WTC11 (cell line): ENCODE data around the gene BICC1. TPM values are rescaled to one million over a fixed set of nuclear protein-coding genes. Genes with fewer than 3 reads are reported as not detected.

Experiments used
- ATAC-seq: fragments of 200-7000 bp; cut with Tn5 transposase; 2 replicates; pipeline ENCODE4 v1.10.0; 2021; ENCODE audit warnings: mild to moderate bottlenecking, moderate library complexity
- CTCF ChIA-PET: fragments of 300-600 bp; sonication (Branson Sonifier 250); formaldehyde crosslinking; loops from one replicate; lab custom pipeline; 2021; ENCODE audit warnings: antibody characterized with exemption; lab: Charles Lee
- POLR2A ChIA-PET: fragments of 350-600 bp; sonication (Branson Sonifier 250); formaldehyde crosslinking; loops from one replicate; lab custom pipeline; 2021; ENCODE audit warnings: antibody characterized with exemption; lab: Charles Lee
- DNase-seq: peaks from one replicate; pipeline ENCODE4 v3.0.0; 2021; ENCODE audit warnings: low spot score
- H3K27ac Mint-ChIP-seq: 2 replicates; pipeline ENCODE4 v1.8.0; 2021; ENCODE audit warnings: mixed read lengths
- H3K27me3 Mint-ChIP-seq: 2 replicates; pipeline ENCODE4 v1.8.0; 2021; ENCODE audit warnings: low read depth, mild to moderate bottlenecking, moderate library complexity, mixed read lengths
- H3K36me3 Mint-ChIP-seq: 2 replicates; pipeline ENCODE4 v1.8.0; 2021; ENCODE audit warnings: mixed read lengths
- H3K4me1 Mint-ChIP-seq: 2 replicates; pipeline ENCODE4 v1.8.0; 2022; ENCODE audit warnings: mixed read lengths
- H3K4me3 Mint-ChIP-seq: 2 replicates; pipeline ENCODE4 v1.8.0; 2021; ENCODE audit warnings: mild to moderate bottlenecking, moderate library complexity, mixed read lengths
- H3K9me3 Mint-ChIP-seq: 2 replicates; pipeline ENCODE4 v1.8.0; 2021; ENCODE audit warnings: mixed read lengths
- ATF6 ChIP-seq: sonication (generic); formaldehyde crosslinking; IDR thresholded peaks from 2 replicates; pipeline ENCODE4 v1.8.1; 2023; ENCODE audit warnings: mild to moderate bottlenecking, missing genetic modification reagents
- E2F5 ChIP-seq: sonication (generic); formaldehyde crosslinking; IDR thresholded peaks from 2 replicates; pipeline ENCODE4 v1.8.1; 2022; ENCODE audit warnings: mild to moderate bottlenecking, moderate library complexity, missing genetic modification reagents
- ETV6 ChIP-seq: sonication (generic); formaldehyde crosslinking; IDR thresholded peaks from 2 replicates; pipeline ENCODE4 v1.8.1; 2022; ENCODE audit warnings: mild to moderate bottlenecking, missing genetic modification reagents
- GABPB1 ChIP-seq: sonication (generic); formaldehyde crosslinking; IDR thresholded peaks from 2 replicates; pipeline ENCODE4 v1.8.1; 2023; ENCODE audit warnings: mild to moderate bottlenecking, missing genetic modification reagents
- GTF2I ChIP-seq: fragments of 250-450 bp; sonication (Bioruptor Pico); conservative IDR thresholded peaks from 2 replicates; pipeline ENCODE4 v1.4.0; 2021; ENCODE audit warnings: mild to moderate bottlenecking
- JUN ChIP-seq: sonication (generic); formaldehyde crosslinking; IDR thresholded peaks from 2 replicates; pipeline ENCODE4 v1.8.0; 2023; ENCODE audit warnings: mild to moderate bottlenecking, missing genetic modification reagents
- NFYB ChIP-seq: sonication (generic); formaldehyde crosslinking; conservative IDR thresholded peaks from 2 replicates; pipeline ENCODE4 v1.8.0; 2022; ENCODE audit warnings: low read depth, missing genetic modification reagents
- STAT6 ChIP-seq: sonication (generic); formaldehyde crosslinking; conservative IDR thresholded peaks from 2 replicates; pipeline ENCODE4 v1.8.1; 2023; ENCODE audit warnings: mild to moderate bottlenecking, low read depth, missing genetic modification reagents, moderate library complexity
- TEAD4 ChIP-seq: sonication (generic); formaldehyde crosslinking; IDR thresholded peaks from 2 replicates; pipeline ENCODE4 v1.8.0; 2022; ENCODE audit warnings: mild to moderate bottlenecking, missing genetic modification reagents
- TP53 ChIP-seq: sonication (generic); formaldehyde crosslinking; IDR thresholded peaks from 2 replicates; pipeline ENCODE4 v1.8.1; 2023; ENCODE audit warnings: mild to moderate bottlenecking, missing genetic modification reagents
- ZNF425 ChIP-seq: fragments of 250-450 bp; sonication (Bioruptor Pico); conservative IDR thresholded peaks from 2 replicates; pipeline ENCODE4 v1.9.0; 2021; ENCODE audit warnings: mild to moderate bottlenecking
- total RNA-seq: library from RNA; stranded (reverse); gene quantifications from 3 replicates; pipeline ENCODE4 v1.2.3, GENCODE V29; 2021
- TF ChIP-seq, protein P1 (sequence below): sonication (generic); formaldehyde crosslinking; conservative IDR thresholded peaks from 2 replicates; pipeline ENCODE4 v1.8.1; 2022; ENCODE audit warnings: mild to moderate bottlenecking, missing genetic modification reagents

Gene BICC1
- total RNA-seq, 1 experiment from 2014 or later = 0.61 TPM

DNA sequence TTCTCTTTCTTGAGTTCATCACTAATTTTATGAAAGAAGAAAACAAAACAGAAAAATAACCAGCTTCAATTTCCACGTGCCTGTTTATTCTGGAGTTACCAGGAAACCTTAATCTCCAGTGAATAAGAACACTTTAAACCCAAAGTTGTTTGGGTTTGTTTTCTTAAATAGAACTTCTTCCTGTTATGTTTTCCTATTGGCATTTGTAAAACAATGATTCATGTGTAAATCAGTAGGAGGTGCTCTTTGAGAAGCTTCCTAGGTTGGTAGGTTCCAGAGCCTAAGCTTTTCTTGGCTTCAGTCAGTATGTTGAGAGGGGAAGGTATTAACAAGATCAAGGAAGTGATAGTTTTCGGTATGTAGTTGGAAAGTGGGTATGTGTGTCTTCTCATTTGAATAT lies 119.0 kb downstream of the BICC1 start (continued):
- TF ChIP-seq STAT6 (CRISPR knock-in tag) (no peak), GTF2I (CRISPR knock-in tag) (no peak)

- DNase-seq (no peak), ATAC-seq (no peak; the same call in 1 of the 2 replicates)
- H3K36me3 Mint-ChIP-seq = peaks cover 4% of the 10 kb centered on the region; the same call in 1 of the 2 replicates
- peaks cover 6% of the 10 kb centered on the region for H3K27me3 Mint-ChIP-seq
- no peak for TF ChIP-seq ATF6
- TF ChIP-seq E2F5 (CRISPR knock-in tag) = no peak
- no peak for TF ChIP-seq NFYB
- TF ChIP-seq TEAD4 = no peak
- no peak for TF ChIP-seq ETV6 (CRISPR knock-in tag)
- no peak for TF ChIP-seq JUN (CRISPR knock-in tag)
- H3K9me3 Mint-ChIP-seq = no peaks in the 10 kb centered on the region
- H3K27ac Mint-ChIP-seq = no peak overlapping the region
- H3K4me1 Mint-ChIP-seq = peaks cover 48% of the 10 kb centered on the region
- POLR2A ChIA-PET = no interaction called here
- H3K4me3 Mint-ChIP-seq = no peak overlapping the region
- CTCF ChIA-PET = interaction anchor here (1.2 to 1.4 kb wide), 2 partner anchors 9 to 101 kb away, joined by 5 to 6 read pairs; no protein-coding TSS in a partner anchor
These were observed 119.5 kb downstream of the BICC1 start for GRCh38 chr10:58632216-58632615.

DNA sequence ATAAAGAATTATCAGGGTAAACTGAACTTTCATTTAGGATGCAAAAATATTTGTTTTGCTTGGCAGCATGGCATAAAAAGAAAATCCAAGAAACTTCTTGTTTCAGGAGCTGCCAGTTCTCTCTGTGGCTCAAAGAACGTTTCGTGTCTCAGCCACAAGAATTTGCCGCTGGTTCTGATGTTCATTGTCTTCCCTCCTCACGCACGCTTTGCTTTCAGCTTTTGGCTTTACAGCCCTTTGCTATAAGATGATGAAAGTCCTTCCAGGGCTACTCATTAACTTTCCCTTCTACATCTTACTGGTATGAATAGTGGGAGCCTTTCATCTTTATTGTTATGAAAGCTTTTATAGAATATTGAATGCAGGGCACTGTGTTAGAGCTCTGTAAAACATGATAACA lies 124.7 kb downstream of the BICC1 start:
- Mint-ChIP-seq H3K9me3 (no peaks in the 10 kb centered on the region), H3K27ac (no peak overlapping the region), H3K4me3 (no peak overlapping the region)
- no peak for ATAC-seq
- POLR2A ChIA-PET = no interaction called here
- DNase-seq = no peak
- CTCF ChIA-PET = no interaction called here
- TF ChIP-seq ZNF425 (CRISPR knock-in tag) = no peak
- TF ChIP-seq GABPB1 = peak; percentile 29; the same call in 1 of the 2 replicates
- TF ChIP-seq, all 79 proteins: peak for 1
- H3K4me1 Mint-ChIP-seq = peaks cover 32% of the 10 kb centered on the region
- peaks cover 4% of the 10 kb centered on the region; the same call in 1 of the 2 replicates for H3K36me3 Mint-ChIP-seq
- H3K27me3 Mint-ChIP-seq = peaks cover 6% of the 10 kb centered on the region

DNA sequence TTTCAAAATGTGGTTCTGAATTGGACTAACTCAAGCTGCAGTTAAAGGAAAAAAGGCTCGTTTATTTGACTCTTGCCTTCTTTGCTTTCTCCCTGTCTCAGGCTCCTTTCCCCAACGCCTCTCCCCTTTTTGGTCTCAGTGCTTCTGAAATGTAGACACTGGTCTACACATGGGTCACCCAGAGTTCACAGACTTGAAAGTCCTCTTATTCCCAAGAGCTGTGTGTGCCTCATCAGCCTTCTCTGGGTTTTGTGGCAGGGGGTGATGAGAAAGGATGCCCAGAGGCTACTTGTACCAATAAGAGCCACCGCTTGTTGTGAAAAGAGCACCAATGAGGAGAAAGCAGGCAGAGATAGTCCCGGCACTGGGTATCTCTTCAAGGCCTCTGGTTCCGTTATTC lies 125.7 kb downstream of the BICC1 start:
- H3K27me3 Mint-ChIP-seq = no peaks in the 10 kb centered on the region; the same call in 1 of the 2 replicates
- ChIA-PET CTCF (interaction anchor here (1.1 kb wide), 1 partner anchor 108 kb away, joined by 3 read pairs; no protein-coding TSS in a partner anchor), POLR2A (no interaction called here)
- DNase-seq = no peak
- H3K4me1 Mint-ChIP-seq = peaks cover 25% of the 10 kb centered on the region
- no peak overlapping the region for H3K4me3 Mint-ChIP-seq
- no peak overlapping the region for H3K27ac Mint-ChIP-seq
- TF ChIP-seq, protein P1, sequence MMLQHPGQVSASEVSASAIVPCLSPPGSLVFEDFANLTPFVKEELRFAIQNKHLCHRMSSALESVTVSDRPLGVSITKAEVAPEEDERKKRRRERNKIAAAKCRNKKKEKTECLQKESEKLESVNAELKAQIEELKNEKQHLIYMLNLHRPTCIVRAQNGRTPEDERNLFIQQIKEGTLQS (CRISPR knock-in tag) = no peak
- no peak for TF ChIP-seq TP53
- ATAC-seq = peak; percentile 58
- H3K36me3 Mint-ChIP-seq = no peaks in the 10 kb centered on the region
- H3K9me3 Mint-ChIP-seq = no peaks in the 10 kb centered on the region
